OCI-LY1 (cell line): Measurements from ENCODE around the gene BDKRB1.

ENCODE experiments used
- H2AFZ ChIP-seq: fragments of 200-600 bp; sonication (generic), shearing (Covaris generic); 2 replicates; pipeline ENCODE4 v1.6.0; 2014; ENCODE audit warnings: antibody characterized with exemption, mild to moderate bottlenecking, low read length
- H3F3A ChIP-seq: fragments of 200-600 bp; sonication (generic), shearing (Covaris generic); 2 replicates; pipeline ENCODE4 v1.6.0; 2014; ENCODE audit warnings: mild to moderate bottlenecking, antibody characterized with exemption, low read length, moderate library complexity; ENCODE audit not compliant: insufficient read depth
- H3K27ac ChIP-seq: fragments of 200-600 bp; sonication (generic); 2 replicates; pipeline ENCODE4 v1.5.1; 2014; ENCODE audit warnings: low read length, mixed run types, mild to moderate bottlenecking, low read depth; ENCODE audit not compliant: poor library complexity, severe bottlenecking
- H3K27me3 ChIP-seq: fragments of 200-600 bp; sonication (generic); 2 replicates; pipeline ENCODE4 v1.6.0; 2014; ENCODE audit warnings: antibody characterized with exemption, mild to moderate bottlenecking, low read length, moderate library complexity; ENCODE audit not compliant: insufficient read depth
- H3K36me3 ChIP-seq: fragments of 200-600 bp; sonication (generic); 2 replicates; pipeline ENCODE4 v1.6.1; 2014; ENCODE audit warnings: mild to moderate bottlenecking, antibody characterized with exemption, low read length, moderate library complexity, mixed read lengths; ENCODE audit not compliant: insufficient read depth
- H3K4me1 ChIP-seq: fragments of 200-600 bp; sonication (generic); 2 replicates; pipeline ENCODE4 v1.5.1; 2014; ENCODE audit warnings: mild to moderate bottlenecking, low read length, moderate library complexity; ENCODE audit not compliant: insufficient read depth, severe bottlenecking
- H3K4me2 ChIP-seq: fragments of 200-600 bp; sonication (generic), shearing (Covaris generic); 2 replicates; pipeline ENCODE4 v1.6.1; 2014; ENCODE audit warnings: low read length
- H3K4me3 ChIP-seq: fragments of 200-600 bp; sonication (generic); 2 replicates; pipeline ENCODE4 v1.5.1; 2014; ENCODE audit warnings: low read length, low read depth, mild to moderate bottlenecking, mixed read lengths; ENCODE audit not compliant: poor library complexity, severe bottlenecking
- H3K79me2 ChIP-seq: fragments of 200-600 bp; shearing (Covaris generic); 2 replicates; pipeline ENCODE4 v1.6.1; 2016; ENCODE audit warnings: mixed run types, low read length, mixed read lengths; ENCODE audit not compliant: insufficient read depth
- H3K9ac ChIP-seq: fragments of 200-600 bp; sonication (generic), shearing (Covaris generic); 2 replicates; pipeline ENCODE4 v1.6.1; 2014; ENCODE audit warnings: mild to moderate bottlenecking, low read length, mixed read lengths
- H3K9me2 ChIP-seq: fragments of 200-600 bp; sonication (generic), shearing (Covaris generic); 2 replicates; pipeline ENCODE4 v1.6.1; 2014; ENCODE audit warnings: low read depth, mild to moderate bottlenecking, low read length, mixed read lengths
- H3K9me3 ChIP-seq: fragments of 200-600 bp; shearing (Covaris generic); 2 replicates; pipeline ENCODE4 v1.6.1; 2014; ENCODE audit warnings: low read length, mixed read lengths
- H4K20me1 ChIP-seq: fragments of 200-600 bp; sonication (generic), shearing (Covaris generic); 2 replicates; pipeline ENCODE4 v1.6.0; 2016; ENCODE audit warnings: mild to moderate bottlenecking, low read length; ENCODE audit not compliant: insufficient read depth
- CTCF ChIP-seq: fragments of 200-600 bp; sonication (generic), shearing (Covaris generic); IDR thresholded peaks from 2 replicates; pipeline ENCODE4 v1.5.1; 2017; ENCODE audit warnings: mild to moderate bottlenecking, antibody characterized with exemption, low read length, moderate library complexity, mixed read lengths
- EZH2 ChIP-seq: fragments of 200-600 bp; sonication (generic), shearing (Covaris generic); IDR thresholded peaks from 2 replicates; pipeline ENCODE4 v1.8.0; 2017; ENCODE audit warnings: borderline replicate concordance, mixed run types, mild to moderate bottlenecking, antibody characterized with exemption, low read length, moderate library complexity, mixed read lengths

BDKRB1 gene

GRCh38 chr14:96221841-96222240 lies 34.2 kb upstream of the BDKRB1 start:
- H2AFZ ChIP-seq: no peak overlapping the region
- no peaks in the 10 kb centered on the region for H3K79me2 ChIP-seq
- no peak for TF ChIP-seq EZH2
- no peak for TF ChIP-seq CTCF
- no peak overlapping the region for H3K4me3 ChIP-seq
- H3K4me2 ChIP-seq: no peak overlapping the region
- no peaks in the 10 kb centered on the region for H3K9me2 ChIP-seq
- H3K27me3 ChIP-seq: 0 out of 2 replicates have a peak, but pooled peaks cover 3% of the 10 kb centered on the region
- no peaks in the 10 kb centered on the region for H3K9me3 ChIP-seq
- no peaks in the 10 kb centered on the region for H3K4me1 ChIP-seq
- no peaks in the 10 kb centered on the region for H4K20me1 ChIP-seq
- no peak overlapping the region for H3K9ac ChIP-seq
- no peaks in the 10 kb centered on the region for H3K36me3 ChIP-seq
- H3F3A ChIP-seq: no peaks in the 10 kb centered on the region; the same call in 1 of the 2 replicates
- no peak overlapping the region for H3K27ac ChIP-seq

GRCh38 chr14:96224480-96225096 lies 31.4 kb upstream of the BDKRB1 start:
- no peaks in the 10 kb centered on the region for H3K9me3 ChIP-seq
- H3K27ac ChIP-seq: no peak overlapping the region
- H3K4me1 ChIP-seq: no peaks in the 10 kb centered on the region
- H3K4me3 ChIP-seq: no peak overlapping the region
- H3K4me2 ChIP-seq: no peak overlapping the region
- H3F3A ChIP-seq: no peaks in the 10 kb centered on the region; the same call in 1 of the 2 replicates
- no peaks in the 10 kb centered on the region for H4K20me1 ChIP-seq
- H3K36me3 ChIP-seq: no peaks in the 10 kb centered on the region
- no peaks in the 10 kb centered on the region for H3K79me2 ChIP-seq
- TF ChIP-seq CTCF: no peak
- no peak for TF ChIP-seq EZH2
- H3K9ac ChIP-seq: no peak overlapping the region
- H3K27me3 ChIP-seq: no peaks in the 10 kb centered on the region
- no peak overlapping the region for H2AFZ ChIP-seq
- no peaks in the 10 kb centered on the region for H3K9me2 ChIP-seq

- no peak overlapping the region for H2AFZ ChIP-seq
- no peaks in the 10 kb centered on the region; the same call in 1 of the 2 replicates for H3F3A ChIP-seq
- H4K20me1 ChIP-seq: no peaks in the 10 kb centered on the region
- H3K27me3 ChIP-seq: no peaks in the 10 kb centered on the region
- no peaks in the 10 kb centered on the region for H3K4me1 ChIP-seq
- no peaks in the 10 kb centered on the region for H3K79me2 ChIP-seq
- H3K4me3 ChIP-seq: no peak overlapping the region
- H3K27ac ChIP-seq: no peak overlapping the region
- no peaks in the 10 kb centered on the region for H3K9me3 ChIP-seq
- no peaks in the 10 kb centered on the region for H3K9me2 ChIP-seq
- no peaks in the 10 kb centered on the region for H3K36me3 ChIP-seq
- no peak overlapping the region for H3K4me2 ChIP-seq
- TF ChIP-seq EZH2: no peak
- TF ChIP-seq CTCF: no peak
- no peak overlapping the region for H3K9ac ChIP-seq
These were observed 30.8 kb upstream of the BDKRB1 start for GRCh38 chr14:96225213-96225612.
